GM21390 (cell line): ENCODE data around the gene SNX13.
A peak's percentile ranks its signal among the peaks of the same experiment; 100 is the strongest.

Source experiments
- ATAC-seq: cut with Tn5 transposase; IDR thresholded peaks from one replicate; pipeline ENCODE4 v1.9.1; 2021; ENCODE audit not compliant: unreplicated experiment

SNX13 gene

GRCh38 chr7:17786314-17786852 is 153.9 kb downstream of the SNX13 start:
- no peak for ATAC-seq

GRCh38 chr7:17782216-17782549 is 158.1 kb downstream of the SNX13 start:
- ATAC-seq, result no peak

DNA sequence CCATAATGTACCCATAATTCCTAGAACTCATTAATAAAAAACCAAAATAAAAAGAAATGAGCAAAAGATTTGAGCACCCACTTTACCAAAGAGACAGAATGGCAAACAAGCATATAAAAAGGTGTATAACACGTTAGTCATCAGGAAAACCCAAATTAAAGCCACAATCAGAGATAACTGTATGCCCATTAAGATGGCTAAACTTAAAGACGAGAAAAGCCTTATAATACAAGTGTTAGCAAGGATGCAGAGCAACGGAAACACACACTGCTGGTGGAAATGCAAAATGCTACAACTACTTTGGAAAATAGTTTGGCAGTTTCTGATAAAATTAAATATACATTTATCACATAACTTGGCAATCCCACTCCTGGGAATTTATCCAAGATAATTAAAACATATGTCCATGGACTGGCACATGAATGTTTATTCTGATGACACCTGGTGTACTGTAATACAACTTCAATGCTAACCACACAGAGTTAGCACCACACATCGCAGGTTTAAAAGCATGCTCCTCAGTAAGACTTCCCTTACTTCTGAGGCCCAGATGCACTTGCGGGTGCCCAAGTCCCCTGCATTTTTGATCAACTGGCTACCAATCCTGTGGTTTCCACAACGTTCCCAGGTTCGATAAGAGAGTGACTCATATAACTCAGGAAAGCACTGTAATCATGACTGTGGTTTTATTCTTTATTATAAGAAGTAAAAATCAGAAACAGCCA is 158.6 kb downstream of the SNX13 start:
- no peak for ATAC-seq

GRCh38 chr7:17779381-17779780 is 160.9 kb downstream of the SNX13 start:
- ATAC-seq, result no peak

- ATAC-seq, result no peak
These were observed 165.5 kb downstream of the SNX13 start for GRCh38 chr7:17774716-17775288.

- ATAC-seq, result no peak
These were observed 166.0 kb downstream of the SNX13 start for GRCh38 chr7:17774248-17774647.

DNA sequence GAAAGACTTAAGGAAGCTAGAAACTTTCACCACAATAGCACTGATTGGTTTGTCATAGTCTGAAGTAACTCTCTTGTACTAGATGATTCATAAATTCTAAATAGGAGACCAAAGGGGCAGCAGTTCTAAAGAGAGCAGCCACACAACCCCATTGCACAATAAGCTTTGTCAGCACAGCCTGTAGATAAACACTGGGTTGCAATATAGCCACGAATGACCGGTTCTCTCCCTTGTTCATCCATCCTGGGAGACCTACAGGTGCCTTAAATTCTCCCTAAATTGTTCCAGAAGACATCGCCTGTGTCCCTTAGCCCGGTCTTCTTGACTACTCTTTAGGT is 167.0 kb downstream of the SNX13 start:
- no peak for ATAC-seq

GRCh38 chr7:17772581-17773288 is 167.6 kb downstream of the SNX13 start:
- no peak for ATAC-seq

GRCh38 chr7:17771901-17772408 is 168.3 kb downstream of the SNX13 start:
- no peak for ATAC-seq

- ATAC-seq, result no peak
These were observed 169.5 kb downstream of the SNX13 start for GRCh38 chr7:17770710-17771375.

DNA sequence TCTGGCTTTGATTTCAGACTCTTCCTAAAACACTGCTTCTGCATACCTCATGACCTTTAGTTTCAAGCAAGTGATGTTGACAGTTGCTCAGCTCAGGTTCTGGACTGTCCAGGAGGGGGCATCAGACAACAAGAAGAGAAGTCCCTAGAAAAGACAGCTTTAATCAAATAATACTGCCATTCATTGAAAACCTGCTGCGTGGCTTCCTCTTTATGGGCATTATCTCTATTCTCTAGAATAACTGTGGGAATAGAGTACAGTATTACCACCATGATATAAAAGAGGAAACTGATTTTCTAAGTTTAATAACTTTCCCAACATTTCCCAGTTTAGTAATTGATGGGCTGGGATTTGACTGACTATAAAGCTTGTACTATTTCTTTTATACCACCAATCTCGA is 170.4 kb downstream of the SNX13 start:
- ATAC-seq, result peak; percentile 74

DNA sequence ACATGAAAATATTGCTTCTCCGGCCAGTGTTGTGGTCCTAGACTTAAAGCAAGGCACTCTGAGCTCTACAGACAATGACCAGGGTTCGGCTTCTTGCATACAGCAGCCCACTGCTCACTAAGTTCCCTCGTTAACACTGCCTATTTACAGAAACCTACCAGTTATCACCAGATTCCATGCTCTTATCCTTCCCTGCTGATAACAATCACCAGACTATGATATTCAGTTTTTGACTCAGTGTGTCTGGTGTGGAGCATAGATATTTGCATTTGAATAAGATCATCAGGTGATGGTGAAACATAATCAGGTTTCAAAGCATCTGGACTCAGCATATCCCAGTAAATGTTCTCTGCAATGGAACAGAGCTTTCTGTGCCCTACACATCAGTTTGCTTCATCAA is 182.3 kb downstream of the SNX13 start:
- no peak for ATAC-seq

GRCh38 chr7:17746020-17746530 is 194.2 kb downstream of the SNX13 start:
- ATAC-seq, result no peak

GRCh38 chr7:17745610-17746009 is 194.7 kb downstream of the SNX13 start:
- ATAC-seq, result peak; percentile 57

- no peak for ATAC-seq
These were observed 197.0 kb downstream of the SNX13 start for GRCh38 chr7:17743316-17743715.

DNA sequence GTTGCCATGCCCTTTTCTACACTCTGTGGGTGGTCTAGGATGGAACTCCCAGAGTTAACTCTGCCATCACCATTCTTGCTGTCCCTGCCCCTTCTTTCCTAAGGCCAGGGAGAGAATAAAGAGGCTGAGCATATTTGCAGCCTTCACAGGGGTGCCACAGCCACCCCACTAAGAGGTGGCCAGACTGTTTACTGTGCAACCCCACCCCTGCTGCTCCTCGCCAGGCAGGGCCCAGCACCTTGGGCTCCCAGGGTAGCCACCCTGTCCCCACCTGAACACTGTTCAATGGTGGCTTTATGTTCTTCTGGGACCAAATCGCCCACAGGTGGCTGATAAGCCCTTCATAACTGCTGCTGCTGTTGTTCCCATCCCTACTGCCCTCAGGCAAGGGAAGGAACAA is 198.9 kb downstream of the SNX13 start:
- ATAC-seq, result no peak
